ENCODE results near the gene MPG.

MPG gene

DNA sequence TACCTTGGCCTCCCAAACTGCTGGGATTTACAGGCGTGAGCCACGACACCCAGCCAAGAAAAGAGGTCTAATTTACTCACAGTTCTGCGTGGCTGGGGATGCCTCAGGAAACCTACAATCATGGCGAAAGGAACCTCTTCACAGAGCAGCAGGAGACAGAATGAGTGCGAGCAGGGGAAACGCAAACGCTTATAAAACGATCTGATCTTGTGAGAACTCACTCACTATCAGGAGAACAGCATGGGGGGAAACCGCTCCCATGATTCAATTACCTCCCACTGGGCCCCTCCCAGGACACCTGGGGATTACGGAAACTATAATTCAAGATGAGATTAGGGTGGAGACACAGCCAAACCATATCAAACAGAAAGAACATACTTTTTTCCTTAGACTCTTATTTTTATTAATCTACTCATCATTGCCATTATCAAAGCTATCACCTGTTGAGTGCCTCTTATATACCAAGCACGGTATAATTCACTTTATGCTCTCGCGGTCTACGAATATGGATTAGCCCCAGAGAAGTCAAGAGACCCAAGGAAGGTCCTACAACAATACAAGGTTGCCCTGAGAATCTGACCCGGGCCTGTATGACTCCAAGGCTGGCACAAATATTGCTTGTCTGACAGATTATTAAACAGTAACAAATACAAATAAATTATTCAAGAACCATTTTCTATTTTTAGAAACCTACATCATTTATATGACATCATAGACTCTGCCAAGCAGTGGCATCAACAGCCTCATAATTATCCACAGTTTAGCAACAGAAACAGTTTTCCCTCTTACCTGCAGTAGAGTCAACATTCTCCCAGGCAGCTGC, 27.0 kb upstream of the MPG start:
- no peak for DNase-seq

DNA sequence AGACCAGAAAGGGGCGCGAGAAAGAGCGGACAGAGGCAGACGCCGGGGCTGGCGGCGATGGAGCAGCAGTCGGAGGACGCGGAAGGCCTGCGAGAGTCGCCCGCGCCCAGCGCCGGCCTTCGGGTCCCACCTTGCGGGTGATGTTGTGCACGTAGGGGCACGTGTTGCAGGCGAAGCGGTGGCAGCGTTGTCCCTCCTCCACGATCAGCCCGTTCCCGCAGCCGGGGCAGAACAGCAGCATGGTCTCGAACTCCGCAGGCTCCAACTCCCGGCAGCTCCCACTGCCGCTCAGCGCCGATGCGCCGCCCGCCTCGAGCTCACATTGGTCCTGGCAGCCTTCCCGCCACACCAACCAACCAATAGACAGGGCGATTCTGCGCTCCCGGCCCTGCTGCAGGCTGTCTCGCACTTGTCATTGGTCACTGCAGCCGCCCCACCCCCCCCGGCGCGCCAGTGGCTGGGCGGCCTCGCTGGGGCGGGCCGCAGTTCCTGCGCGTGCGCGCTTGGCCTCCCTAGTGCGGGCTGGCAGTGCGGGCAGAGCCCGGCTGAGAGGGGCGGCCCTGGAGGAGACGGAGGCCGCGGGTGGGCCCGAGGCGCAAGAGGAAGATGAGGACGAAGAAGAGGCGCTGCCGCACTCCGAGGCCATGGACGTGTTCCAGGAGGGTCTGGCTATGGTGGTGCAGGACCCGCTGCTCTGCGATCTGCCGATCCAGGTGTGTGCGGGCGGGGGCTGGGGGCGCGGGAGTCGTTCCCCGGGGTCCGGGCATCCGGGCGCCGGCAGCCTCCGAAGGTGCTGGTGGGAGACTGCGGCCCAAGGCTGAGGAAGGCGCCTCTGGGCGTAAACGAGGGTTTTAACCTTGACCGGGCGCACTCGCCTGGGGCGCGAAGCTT, 24.4 kb upstream of the MPG start, which contains the start of the genes POLR3K and SNRNP25:
POLR3K (minus strand) TSS at position 263 of the 891 bp plus-strand sequence; CDS start at position 241, 22 bp downstream.
SNRNP25 (plus strand) TSS at position 483 of the 891 bp plus-strand sequence; CDS start at position 672, 189 bp downstream.
- DNase-seq, result peak; percentile 86 to 99

DNA sequence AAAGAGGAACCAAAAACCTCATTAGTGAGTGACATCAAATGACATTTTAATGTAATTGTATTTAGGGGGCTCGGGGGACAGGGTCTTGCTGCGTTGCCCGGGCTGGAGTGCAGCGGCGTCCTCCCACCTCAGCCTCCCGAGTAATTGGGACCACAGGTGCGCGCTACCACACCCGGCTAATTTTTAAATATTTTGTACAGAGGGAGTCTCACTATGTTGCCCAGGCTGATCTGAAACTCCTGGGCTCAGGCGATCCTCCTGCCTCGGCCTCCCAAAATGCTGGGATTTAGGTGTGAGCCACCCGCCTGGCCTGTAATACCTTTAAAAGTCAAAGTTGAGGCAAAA, 23.8 kb upstream of the MPG start:
- DNase-seq, result no peak

DNA sequence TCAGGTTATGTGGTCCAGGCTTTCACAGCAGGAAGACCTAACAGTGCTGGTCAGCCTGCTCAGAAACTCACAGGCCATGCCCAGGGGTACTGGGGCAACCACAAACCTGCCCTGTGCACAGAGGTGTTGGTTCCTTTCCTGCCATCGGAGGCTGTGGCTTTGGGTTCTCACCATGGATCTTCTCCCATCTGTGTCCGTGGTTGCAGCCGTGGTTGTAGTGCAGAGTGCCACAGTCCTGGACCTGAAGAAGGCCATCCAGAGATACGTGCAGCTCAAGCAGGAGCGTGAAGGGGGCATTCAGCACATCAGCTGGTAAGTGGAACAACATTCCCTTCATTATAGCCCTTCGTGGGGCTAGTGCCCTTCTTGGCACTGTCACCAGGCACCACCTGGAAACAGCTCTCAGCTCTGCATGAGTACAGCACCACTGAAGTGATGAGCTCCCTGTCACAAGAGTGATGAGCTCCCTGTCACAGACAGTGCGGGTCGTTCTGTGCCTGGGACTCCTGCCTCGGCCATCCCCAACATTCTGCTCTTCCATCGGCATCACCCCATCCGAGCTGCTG, 22.4 kb upstream of the MPG start:
- no peak for DNase-seq

DNA sequence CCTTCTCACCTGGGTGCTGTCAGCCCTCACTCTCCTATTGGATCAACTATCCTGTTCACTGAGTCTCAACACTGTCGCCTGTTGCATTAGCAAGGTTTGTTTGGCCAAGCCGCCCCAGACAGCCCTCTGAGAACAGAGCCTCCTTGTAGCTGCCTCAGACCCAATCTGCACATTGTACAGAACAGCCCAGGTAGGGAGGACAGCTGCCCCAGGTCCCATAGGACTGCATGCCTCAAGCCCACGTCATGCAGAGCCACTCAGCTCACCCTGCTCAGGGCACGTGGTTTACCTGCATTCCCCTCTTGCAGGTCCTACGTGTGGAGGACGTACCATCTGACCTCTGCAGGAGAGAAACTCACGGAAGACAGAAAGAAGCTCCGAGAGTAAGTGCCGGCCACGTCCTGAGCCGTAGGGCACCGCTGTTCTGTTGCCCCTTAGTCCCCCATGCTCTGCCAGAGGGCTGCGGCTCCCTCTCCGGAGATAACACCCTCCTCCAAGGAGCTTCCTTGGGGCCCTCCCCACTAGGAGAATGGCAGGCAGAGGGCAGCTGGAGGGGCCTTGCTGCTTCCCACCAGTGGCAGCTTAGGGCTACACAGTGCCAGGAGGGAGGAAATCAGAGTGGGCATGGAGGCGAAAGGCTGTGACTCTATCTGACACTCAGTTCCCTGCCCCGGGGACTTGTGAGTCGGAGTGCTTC, 21.6 kb upstream of the MPG start:
- no peak for DNase-seq

DNA sequence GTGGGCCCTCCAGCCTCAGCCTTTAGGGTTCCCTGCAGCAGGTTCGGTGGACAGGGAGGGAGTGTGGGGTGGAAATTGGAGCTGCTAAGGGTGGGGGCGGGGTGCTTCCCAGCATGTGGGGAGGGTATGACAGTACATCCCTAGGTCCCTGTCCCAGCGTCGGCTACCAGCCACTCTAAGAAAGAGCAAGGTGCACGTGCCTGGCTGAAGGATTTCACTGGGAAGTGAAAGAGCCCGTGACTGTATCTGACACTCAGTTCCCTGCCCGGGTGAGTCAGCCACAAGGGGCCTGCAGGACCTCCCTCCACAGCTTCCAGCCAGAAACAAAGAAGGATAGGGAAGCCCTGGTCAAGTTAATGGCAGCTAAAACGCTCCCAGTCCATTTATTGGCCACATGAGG, 20.3 kb upstream of the MPG start:
- DNase-seq, result no peak

DNA sequence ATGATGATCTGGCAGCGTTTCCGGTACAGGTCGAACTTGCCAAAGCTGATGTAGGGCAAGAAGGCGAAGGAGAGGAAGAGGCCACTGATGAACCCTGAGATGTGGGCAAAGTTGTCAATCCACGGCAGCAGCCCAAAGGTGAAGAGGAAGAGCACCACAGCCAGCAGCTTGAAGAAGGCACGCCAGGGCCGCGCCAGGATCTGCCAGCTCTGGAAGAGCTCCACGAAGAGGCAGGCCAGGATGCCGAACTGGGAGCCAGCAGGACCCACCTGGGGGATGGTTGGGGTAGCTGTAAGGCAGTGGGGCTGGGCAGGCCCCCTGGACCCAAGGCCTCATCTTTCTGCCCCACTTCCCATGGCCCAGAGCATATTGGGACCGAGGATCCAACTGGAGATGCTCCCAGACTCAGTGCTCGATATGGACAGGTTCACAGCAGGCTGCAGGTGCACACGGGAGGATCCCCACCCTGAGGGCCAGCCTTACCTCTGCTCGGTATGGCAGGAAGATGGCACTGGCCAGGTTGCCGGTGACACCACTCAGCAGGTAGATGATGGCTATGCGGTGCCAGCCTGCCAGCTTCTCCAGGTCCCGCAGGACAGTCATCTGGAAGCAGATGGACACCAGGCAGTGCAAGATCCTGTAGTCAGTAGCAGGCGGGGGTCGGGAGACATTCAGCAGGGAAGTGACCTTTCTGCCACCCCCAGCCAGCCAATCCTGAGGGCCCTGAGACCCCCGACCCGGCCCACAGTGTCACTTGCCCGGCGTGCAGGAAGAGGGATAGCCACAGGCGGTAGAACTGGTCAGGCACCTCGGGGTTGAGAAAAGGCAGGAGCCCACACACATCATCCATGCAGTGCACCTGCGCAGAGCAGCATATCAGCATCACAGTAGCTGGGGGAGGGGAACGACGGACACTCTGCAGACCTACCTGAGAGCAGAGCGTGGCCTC, 19.3 kb upstream of the MPG start:
- no peak for DNase-seq

DNA sequence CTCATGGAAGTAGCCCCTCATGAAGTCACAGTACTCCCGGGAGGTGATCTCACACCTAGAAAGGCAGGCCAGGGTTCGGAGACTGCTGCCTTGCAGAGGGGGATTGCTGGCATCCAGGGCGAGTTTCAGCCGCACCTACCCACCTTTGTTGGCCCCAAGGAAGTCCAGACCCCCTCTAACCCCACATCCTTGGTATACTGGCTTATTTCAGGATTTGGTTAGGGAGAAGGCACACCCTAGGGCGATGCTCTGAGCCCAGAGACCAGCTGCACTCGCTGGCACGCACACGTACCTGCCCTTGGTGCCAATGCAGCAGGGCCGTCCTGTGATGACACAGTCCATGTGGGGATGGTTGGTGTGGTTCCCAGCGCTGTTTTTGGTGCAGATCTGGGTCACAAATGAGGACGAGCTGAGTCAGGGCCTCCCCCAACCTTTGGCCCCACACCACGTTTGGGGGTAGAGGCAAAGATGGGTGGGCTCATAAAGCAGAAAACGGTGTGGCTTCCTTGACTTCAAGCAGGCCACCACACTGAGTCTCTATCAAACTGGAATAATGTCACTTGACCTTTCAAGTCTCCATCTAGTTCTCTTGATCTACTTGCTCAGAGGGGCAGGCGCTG, 18.5 kb upstream of the MPG start:
- DNase-seq, result no peak

DNA sequence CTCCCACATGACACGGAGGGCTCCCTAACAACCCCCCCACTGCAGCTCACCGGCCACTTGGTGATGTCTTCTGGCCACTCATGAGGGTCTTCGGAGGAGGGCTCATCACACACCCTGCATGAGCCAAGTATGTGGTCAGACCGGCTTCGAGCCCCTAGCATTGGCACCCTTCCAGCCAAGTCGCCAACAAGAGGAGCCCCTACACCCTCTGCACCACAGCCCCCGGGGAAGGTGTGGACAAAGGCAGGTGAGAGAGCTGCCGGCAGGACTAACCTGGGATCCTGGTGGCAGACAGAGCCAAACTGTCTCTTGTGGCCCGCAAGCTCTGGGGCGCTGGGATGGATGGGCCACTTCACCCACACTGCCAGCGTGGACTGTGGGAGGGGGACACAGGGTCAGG, 17.9 kb upstream of the MPG start:
- no peak for DNase-seq

DNA sequence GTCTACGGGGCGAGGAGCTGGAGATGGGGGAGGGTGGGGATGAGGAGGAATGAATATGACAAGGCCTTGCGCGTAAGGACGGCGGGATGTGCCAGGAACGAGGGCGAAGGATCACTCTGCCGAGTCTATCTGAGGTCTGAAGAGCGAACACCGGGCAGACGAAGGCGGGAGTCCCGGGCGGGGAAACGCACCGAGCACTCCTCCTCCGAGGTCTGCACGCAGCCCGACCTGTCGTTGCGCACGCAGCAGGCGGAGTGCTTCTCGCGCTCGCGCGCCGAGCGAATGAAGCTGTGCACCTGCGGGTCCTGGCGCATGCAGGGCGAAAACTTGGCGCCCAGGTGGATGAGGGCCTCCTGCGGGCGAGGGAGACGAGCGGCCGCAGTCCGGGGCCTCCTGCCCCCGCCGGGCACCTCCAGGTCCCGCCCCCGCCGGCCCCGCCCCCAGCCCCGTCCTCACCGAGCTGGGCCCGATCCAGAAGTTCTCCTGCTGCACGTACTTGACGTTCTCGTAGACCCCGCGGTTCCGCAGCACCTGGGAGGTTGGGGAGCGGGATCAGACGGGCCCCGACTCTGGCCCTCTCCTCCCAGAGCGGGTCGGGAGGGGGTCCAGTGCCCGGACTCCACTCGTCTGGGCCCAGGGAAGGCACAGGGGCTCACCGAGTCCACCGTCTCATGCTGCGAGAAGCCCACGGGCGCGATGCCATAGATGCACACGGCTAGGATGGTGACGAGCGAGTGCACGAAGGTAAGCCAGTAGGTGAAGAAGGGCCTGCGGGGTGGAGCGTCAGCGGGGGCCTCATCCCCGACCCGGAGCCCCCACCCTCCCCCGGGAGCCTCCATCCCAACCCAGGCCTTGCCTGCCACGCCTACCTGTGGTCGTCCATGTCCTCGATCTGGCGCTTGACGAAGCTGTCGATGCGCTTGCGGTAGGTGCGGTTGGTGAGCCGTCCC, 16.8 kb upstream of the MPG start:
- no peak for DNase-seq

DNA sequence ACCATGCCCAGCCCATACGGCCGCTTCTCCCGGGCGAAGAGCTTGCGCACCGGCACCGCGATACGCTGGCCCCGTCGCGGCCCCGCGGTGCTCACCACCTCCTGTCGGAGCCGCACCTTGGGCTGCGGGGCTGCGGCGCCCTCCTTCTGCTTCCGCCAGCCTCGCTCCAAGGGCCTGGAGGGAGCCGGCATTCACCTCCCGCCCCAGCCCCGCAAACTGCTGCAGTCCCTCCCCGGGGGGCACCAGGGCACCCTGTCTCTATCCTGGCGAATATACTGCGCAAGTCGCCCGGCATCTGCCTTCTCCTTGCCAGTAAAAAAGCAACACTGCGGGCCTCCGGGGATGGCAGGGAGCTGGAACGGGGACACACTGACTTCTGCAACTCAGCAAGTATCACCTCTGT, 16.1 kb upstream of the MPG start:
- no peak for DNase-seq

DNA sequence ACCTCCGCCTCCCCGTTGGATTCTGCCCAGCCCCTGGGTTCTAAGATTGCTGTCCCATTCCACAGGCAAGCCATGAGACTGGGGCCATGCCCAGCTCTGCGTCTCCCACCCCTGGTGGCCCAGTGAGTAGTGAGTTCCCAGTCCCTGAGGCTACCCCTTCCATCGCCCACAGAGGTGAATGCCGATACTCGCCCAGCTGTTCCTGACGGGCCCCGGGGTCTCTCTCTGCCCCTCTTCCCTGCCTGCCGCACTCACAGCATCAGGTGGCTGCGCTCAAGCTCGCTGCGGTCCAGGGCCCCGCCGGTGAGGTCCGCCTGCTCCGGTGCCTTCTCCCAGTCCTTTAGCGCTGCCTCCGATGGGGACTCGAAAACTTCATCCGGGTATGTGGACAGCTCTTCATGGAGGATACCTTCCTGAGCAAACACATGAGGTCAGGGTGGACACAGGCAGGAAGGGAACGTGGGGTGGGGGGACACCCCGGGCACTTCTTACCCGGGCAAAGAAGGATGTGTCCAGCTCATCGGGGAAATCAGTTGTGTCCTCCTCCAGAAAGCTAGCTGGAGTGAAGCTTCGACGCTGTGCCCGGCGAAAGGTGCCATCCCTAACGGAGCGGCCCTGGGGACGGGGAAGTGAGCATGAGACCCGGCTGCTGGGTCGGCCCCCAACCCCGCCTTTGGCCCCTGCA, 15.6 kb upstream of the MPG start:
- DNase-seq, result no peak

DNA sequence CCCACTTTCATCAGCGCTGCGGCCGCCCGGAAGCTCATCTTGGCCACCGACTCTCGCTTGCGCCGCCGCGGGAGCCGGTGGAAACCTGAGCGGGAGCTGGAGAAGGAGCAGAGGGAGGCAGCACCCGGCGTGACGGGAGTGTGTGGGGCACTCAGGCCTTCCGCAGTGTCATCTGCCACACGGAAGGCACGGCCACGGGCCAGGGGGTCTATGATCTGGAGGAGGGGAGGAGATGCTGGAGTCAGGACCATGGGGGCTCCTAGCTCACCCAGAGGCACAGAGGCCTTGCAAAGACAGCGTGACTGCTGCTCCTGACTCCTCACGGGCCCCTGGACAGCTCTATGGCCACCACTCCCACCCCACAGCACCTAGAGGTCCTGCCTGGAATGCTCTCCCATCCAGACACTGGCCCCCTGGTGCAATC, 15.0 kb upstream of the MPG start:
- no peak for DNase-seq

DNA sequence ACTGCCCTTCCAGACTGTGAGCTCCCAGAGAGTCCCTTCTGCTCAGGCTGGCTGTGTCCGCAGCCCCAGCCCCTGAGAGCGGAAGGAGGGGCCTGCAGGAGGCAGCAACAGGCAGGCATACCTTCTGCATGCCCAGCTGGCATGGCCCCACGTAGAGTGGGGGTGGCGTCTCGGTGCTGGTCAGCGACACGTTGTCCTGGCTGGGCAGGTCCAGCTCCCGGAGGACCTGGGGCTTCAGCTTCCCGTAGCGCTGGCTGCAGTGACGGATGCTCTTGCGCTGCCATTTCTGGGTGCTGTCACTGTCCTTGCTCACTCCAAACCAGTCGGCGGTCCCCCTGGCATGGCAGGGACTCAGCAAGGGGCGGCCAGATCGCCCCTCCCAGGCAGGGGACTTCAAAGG, 14.6 kb upstream of the MPG start:
- DNase-seq, result no peak

DNA sequence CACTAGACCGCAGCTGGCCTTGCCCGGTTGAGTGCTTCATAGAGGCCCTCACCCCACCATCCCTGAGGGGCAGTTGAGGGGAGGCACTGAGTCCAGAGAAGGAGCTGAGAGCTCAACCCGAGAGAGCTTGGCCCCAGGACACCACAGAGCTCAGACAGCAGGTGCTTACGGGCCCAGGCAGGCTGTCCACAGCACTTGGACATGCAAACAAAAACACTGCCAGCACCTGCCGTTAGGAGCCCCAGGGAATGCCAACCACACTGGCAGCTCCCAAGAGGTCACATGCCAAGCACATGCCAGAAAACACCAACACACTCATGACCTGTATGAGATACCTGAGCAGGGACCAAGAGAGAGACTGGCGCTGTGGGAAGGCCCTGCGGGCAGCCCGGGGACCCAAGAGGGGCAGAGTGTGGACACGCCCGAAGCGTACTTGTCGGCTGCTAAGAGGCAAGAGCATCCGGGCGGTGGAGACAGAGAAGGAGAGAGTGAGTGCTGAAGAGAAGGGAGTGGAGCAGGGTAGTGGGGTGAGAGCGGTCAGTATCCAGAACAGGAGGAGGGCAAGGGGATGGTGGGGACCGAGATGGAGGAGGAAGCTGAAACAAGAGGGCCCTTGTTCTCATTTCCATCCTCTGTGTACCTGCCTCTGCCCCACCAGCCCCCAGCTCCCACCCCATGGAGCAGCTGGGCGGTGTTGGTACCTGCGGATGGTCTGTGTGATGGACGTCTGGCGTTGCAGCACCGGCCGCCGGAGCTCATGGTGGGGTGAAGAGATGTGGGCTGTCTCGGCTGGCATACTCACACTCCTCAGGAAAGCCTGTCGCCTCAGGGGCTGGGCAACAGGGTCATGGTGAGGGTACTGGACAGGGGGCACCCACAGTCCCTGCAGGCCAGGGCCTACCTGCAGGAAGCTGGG, 13.8 kb upstream of the MPG start:
- no peak for DNase-seq

DNA sequence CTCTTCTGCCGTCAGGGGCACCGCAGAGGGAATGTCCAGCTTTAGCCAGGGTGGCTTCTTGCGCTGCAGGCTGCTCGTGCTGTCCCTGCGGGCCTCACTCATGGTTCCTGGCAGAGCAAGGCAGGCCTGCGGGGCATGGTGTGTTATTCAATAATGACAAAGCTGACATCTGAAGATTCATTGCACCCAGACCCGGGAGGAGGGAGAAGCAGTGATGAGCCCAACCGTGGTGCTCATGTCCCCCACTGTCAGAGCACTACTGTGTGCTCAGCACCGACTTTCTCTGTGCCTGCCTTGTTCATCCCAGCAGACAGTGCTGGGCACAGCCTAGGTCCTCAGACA, 13.1 kb upstream of the MPG start:
- no peak for DNase-seq

DNA sequence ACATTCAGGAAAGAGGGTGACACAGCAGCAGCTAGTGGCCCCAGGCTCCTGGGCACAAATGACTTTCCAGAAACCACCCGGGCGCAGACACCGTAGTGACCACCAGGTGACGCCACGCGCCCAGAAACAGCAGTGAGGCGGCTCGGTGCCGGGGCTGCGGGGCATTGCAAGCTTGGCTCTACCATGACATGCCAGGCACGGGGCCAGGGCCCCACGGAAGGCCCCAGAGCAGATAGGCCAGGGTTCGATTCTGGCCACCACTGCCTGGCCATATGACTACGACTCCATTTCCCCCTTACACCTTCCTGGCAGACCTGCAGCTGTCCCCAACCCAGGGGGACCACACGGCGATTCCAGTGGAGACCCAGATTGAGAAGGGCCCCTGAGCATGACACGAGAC, 12.3 kb upstream of the MPG start:
- DNase-seq, result peak; percentile 66 to 82
